ENCODE data around the gene C2CD2. TPM values are rescaled to one million over a fixed set of nuclear protein-coding genes. Genes with fewer than 3 reads are reported as not detected.

Gene C2CD2
- total and polyA plus RNA-seq, 2 experiments from 2014 or later, result 4.5 to 16.2 TPM

DNA sequence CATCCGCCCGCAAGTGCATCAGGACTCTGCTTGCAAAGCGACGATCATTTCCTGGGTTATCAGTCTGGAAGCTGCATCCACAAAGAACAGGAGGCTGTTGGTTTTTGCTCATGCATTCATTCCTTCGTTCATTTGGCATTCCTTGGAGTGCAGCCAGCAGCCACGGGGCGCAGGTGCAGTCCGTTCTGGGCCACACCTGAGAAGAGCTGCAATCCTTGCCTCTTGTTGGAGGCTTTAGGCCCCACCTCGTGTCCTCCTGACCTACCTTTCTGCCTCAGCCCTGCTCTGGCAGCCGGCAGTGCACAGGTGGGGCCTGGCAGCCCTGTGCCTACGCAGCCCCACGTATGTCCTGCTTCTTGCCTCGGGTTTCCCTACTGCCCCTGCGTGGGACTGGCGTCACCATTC lies 19.6 kb upstream of the C2CD2 start (continued):
- TF ChIP-seq, protein P1, sequence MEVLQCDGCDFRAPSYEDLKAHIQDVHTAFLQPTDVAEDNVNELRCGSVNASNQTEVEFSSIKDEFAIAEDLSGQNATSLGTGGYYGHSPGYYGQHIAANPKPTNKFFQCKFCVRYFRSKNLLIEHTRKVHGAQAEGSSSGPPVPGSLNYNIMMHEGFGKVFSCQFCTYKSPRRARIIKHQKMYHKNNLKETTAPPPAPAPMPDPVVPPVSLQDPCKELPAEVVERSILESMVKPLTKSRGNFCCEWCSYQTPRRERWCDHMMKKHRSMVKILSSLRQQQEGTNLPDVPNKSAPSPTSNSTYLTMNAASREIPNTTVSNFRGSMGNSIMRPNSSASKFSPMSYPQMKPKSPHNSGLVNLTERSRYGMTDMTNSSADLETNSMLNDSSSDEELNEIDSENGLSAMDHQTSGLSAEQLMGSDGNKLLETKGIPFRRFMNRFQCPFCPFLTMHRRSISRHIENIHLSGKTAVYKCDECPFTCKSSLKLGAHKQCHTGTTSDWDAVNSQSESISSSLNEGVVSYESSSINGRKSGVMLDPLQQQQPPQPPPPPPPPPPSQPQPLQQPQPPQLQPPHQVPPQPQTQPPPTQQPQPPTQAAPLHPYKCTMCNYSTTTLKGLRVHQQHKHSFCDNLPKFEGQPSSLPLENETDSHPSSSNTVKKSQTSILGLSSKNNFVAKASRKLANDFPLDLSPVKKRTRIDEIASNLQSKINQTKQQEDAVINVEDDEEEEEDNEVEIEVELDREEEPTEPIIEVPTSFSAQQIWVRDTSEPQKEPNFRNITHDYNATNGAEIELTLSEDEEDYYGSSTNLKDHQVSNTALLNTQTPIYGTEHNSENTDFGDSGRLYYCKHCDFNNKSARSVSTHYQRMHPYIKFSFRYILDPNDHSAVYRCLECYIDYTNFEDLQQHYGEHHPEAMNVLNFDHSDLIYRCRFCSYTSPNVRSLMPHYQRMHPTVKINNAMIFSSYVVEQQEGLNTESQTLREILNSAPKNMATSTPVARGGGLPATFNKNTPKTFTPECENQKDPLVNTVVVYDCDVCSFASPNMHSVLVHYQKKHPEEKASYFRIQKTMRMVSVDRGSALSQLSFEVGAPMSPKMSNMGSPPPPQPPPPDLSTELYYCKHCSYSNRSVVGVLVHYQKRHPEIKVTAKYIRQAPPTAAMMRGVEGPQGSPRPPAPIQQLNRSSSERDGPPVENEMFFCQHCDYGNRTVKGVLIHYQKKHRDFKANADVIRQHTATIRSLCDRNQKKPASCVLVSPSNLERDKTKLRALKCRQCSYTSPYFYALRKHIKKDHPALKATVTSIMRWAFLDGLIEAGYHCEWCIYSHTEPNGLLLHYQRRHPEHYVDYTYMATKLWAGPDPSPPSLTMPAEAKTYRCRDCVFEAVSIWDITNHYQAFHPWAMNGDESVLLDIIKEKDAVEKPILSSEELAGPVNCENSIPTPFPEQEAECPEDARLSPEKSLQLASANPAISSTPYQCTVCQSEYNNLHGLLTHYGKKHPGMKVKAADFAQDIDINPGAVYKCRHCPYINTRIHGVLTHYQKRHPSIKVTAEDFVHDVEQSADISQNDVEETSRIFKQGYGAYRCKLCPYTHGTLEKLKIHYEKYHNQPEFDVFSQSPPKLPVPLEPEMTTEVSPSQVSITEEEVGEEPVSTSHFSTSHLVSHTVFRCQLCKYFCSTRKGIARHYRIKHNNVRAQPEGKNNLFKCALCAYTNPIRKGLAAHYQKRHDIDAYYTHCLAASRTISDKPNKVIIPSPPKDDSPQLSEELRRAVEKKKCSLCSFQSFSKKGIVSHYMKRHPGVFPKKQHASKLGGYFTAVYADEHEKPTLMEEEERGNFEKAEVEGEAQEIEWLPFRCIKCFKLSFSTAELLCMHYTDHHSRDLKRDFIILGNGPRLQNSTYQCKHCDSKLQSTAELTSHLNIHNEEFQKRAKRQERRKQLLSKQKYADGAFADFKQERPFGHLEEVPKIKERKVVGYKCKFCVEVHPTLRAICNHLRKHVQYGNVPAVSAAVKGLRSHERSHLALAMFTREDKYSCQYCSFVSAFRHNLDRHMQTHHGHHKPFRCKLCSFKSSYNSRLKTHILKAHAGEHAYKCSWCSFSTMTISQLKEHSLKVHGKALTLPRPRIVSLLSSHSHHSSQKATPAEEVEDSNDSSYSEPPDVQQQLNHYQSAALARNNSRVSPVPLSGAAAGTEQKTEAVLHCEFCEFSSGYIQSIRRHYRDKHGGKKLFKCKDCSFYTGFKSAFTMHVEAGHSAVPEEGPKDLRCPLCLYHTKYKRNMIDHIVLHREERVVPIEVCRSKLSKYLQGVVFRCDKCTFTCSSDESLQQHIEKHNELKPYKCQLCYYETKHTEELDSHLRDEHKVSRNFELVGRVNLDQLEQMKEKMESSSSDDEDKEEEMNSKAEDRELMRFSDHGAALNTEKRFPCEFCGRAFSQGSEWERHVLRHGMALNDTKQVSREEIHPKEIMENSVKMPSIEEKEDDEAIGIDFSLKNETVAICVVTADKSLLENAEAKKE (CRISPR knock-in tag; IDR thresholded peaks at IDR 0.05), result no peak
- TF ChIP-seq CREB1 (CRISPR knock-in tag; IDR thresholded peaks at IDR 0.05; ENCODE audit: low read depth) (no peak), STAT1 (IDR thresholded peaks at IDR 0.05; ENCODE audit: unreplicated experiment) (no peak)

GRCh38 chr21:41972511-41973205 lies 18.8 kb upstream of the C2CD2 start:
- no peaks in the 10 kb centered on the region for H3K36me3 ChIP-seq (ENCODE audit: insufficient read depth)
- TF ChIP-seq, protein P1 (CRISPR knock-in tag; IDR thresholded peaks at IDR 0.05), result no peak
- no peak for TF ChIP-seq EZH2 (IDR thresholded peaks at IDR 0.05; ENCODE audit: low read depth, unreplicated experiment)
- TF ChIP-seq EZH2phosphoT487 (IDR thresholded peaks at IDR 0.05; ENCODE audit: unreplicated experiment), result no peak
- no peak for TF ChIP-seq POLR2AphosphoS5 (IDR thresholded peaks at IDR 0.05; ENCODE audit: low read depth)
- TF ChIP-seq ETS1 (IDR thresholded peaks at IDR 0.05), result no peak

More at GRCh38 chr21:41972511-41973205, 18.8 kb upstream of the C2CD2 start:
- Histone ChIP-seq H3F3A (replicated peaks; ENCODE audit: low read depth) (no peaks in the 10 kb centered on the region), H3K4me3 (no peak overlapping the region), H3K4me1 (ENCODE audit: insufficient read depth) (no peaks in the 10 kb centered on the region), H3K4me2 (no peak overlapping the region), H3K9me2 (ENCODE audit: insufficient read depth) (no peaks in the 10 kb centered on the region), H3K27me3 (ENCODE audit: insufficient read depth) (no peaks in the 10 kb centered on the region), H3K27ac (ENCODE audit: low read depth) (no peak overlapping the region), H3K79me2 (replicated peaks; ENCODE audit: insufficient read depth) (no peaks in the 10 kb centered on the region), H2AFZ (no peak overlapping the region), H4K20me1 (replicated peaks; ENCODE audit: insufficient read depth) (no peaks in the 10 kb centered on the region)
- Mint-ChIP-seq H3K4me3 (no peak overlapping the region), H3K9me3 (no peaks in the 10 kb centered on the region), H3K36me3 (ENCODE audit: low read depth) (no peaks in the 10 kb centered on the region), H3K27ac (no peak overlapping the region), H3K4me1 (peaks cover 24% of the 10 kb centered on the region), H3K27me3 (ENCODE audit: insufficient read depth, low read depth, poor library complexity) (peaks cover 12% of the 10 kb centered on the region)
- no peak for DNase-seq (ENCODE audit: low spot score)
- ATAC-seq, result no peak
